H1 (cell line): ENCODE measurements around the gene HBS1L. TPM values are rescaled to one million over a fixed set of nuclear protein-coding genes. Genes with fewer than 3 reads are reported as not detected.

Source experiments
- CTCF ChIA-PET: fragments of 300-600 bp; sonication (Branson Sonifier 250); formaldehyde crosslinking; loops from one replicate; lab custom pipeline; 2021; ENCODE audit not compliant: partially characterized antibody; lab: Charles Lee
- POLR2A ChIA-PET: fragments of 300-600 bp; sonication (Branson Sonifier 250); formaldehyde crosslinking; loops from one replicate; lab custom pipeline; 2021; ENCODE audit warnings: inconsistent platforms; ENCODE audit not compliant: partially characterized antibody; lab: Charles Lee
- DNase-seq, 2 experiments: peaks; one replicate each; pipeline versions ENCODE4 v3.0.0 to v3.0.0-alpha.2; 2010 to 2022; ENCODE audit warnings: low spot score in 2 of 2, low read depth in 1 of 2, mixed read lengths in 1 of 2
- FAIRE-seq: peaks from 2 replicates; lab custom pipeline; 2011; peaks lifted over from hg19 to GRCh38; lab: Jason Lieb, UNC
- H2AFZ ChIP-seq: 2 replicates; pipeline ENCODE4 v1.8.1; 2012; ENCODE audit warnings: low read length, inconsistent platforms
- H2AK5ac ChIP-seq: 2 replicates; pipeline ENCODE4 v1.6.1; 2013; ENCODE audit warnings: low read depth, low read length
- H2BK120ac ChIP-seq: replicated peaks from 2 replicates; pipeline ENCODE3; 2013; ENCODE audit warnings: low read depth, low read length, inconsistent platforms
- H2BK12ac ChIP-seq: 2 replicates; pipeline ENCODE4 v1.6.1; 2013; ENCODE audit warnings: low read depth, low read length
- H2BK15ac ChIP-seq: 2 replicates; pipeline ENCODE4 v1.6.1; 2013; ENCODE audit warnings: low read length
- H2BK20ac ChIP-seq: 2 replicates; pipeline ENCODE4 v1.6.1; 2013; ENCODE audit warnings: low read length
- H2BK5ac ChIP-seq: 2 replicates; pipeline ENCODE4 v1.6.1; 2013; ENCODE audit warnings: low read depth, low read length
- H3K14ac ChIP-seq: 2 replicates; pipeline ENCODE4 v1.6.1; 2013; ENCODE audit warnings: inconsistent platforms; ENCODE audit not compliant: insufficient read length
- H3K18ac ChIP-seq: 2 replicates; pipeline ENCODE4 v1.6.1; 2013; ENCODE audit warnings: low read length; ENCODE audit errors: extremely low read depth
- H3K23ac ChIP-seq: 2 replicates; pipeline ENCODE4 v1.6.1; 2013; ENCODE audit warnings: inconsistent platforms; ENCODE audit not compliant: insufficient read length
- H3K23me2 ChIP-seq: 2 replicates; pipeline ENCODE4 v1.6.1; 2013; ENCODE audit warnings: low read depth, low read length
- H3K27ac ChIP-seq: 2 replicates; pipeline ENCODE4 v1.6.1; 2011; ENCODE audit warnings: low read depth, low read length, inconsistent platforms
- H3K27me3 ChIP-seq, 4 experiments: replicated peaks in 1 of 4; 1 replicate in 1 of 4; 2 replicates in 3 of 4; pipeline versions ENCODE4 v1.6.1 to v1.8.1; 2011 to 2013; ENCODE audit warnings: low read length in 3 of 4, mild to moderate bottlenecking in 3 of 4, inconsistent platforms in 2 of 4, mixed read lengths in 2 of 4, moderate library complexity in 1 of 4; ENCODE audit not compliant: control insufficient read depth in 3 of 4, insufficient read depth in 3 of 4; ENCODE audit errors: extremely low read depth in 1 of 4
- H3K36me3 ChIP-seq, 4 experiments: 2 replicates each; pipeline versions ENCODE4 v1.6.1 to v1.8.1; 2011 to 2013; ENCODE audit warnings: mild to moderate bottlenecking in 4 of 4, low read length in 3 of 4, moderate library complexity in 2 of 4, control low read depth in 1 of 4, inconsistent platforms in 1 of 4; ENCODE audit not compliant: insufficient read depth in 4 of 4, control insufficient read depth in 2 of 4
- H3K4ac ChIP-seq: replicated peaks from 2 replicates; pipeline ENCODE3; 2013; ENCODE audit warnings: low read length, low read depth, mixed read lengths, inconsistent platforms; ENCODE audit not compliant: insufficient read length
- H3K4me1 ChIP-seq, 4 experiments: replicated peaks in 1 of 4; 1 replicate in 1 of 4; 2 replicates in 3 of 4; pipeline versions ENCODE4 v1.6.1 to v1.8.1; 2011 to 2013; ENCODE audit warnings: low read length in 3 of 4, inconsistent platforms in 2 of 4, mixed read lengths in 1 of 4; ENCODE audit not compliant: insufficient read depth in 4 of 4, control insufficient read depth in 3 of 4
- H3K4me2 ChIP-seq, 2 experiments: 2 replicates each; pipeline versions ENCODE4 v1.6.1 to v1.8.1; 2011 to 2013; ENCODE audit warnings: low read depth in 2 of 2, low read length in 2 of 2, control low read depth in 1 of 2, inconsistent platforms in 1 of 2, mild to moderate bottlenecking in 1 of 2; ENCODE audit not compliant: insufficient read depth in 1 of 2
- H3K4me3 ChIP-seq, 4 experiments: fragments of 200-600, 300-600 bp in 1 of 4; sonication (generic), shearing (Covaris generic), sonication (Bioruptor Twin) in 1 of 4; 2 replicates each; pipeline versions ENCODE4 v1.5.1 to v1.8.1; 2011 to 2016; ENCODE audit warnings: low read length in 4 of 4, low read depth in 3 of 4, control low read depth in 2 of 4, inconsistent platforms in 2 of 4, mild to moderate bottlenecking in 2 of 4, mixed read lengths in 1 of 4, moderate library complexity in 1 of 4; ENCODE audit not compliant: insufficient read depth in 2 of 4; ENCODE audit errors: extremely low read depth in 1 of 4
- H3K56ac ChIP-seq: replicated peaks from 2 replicates; pipeline ENCODE3; 2013; ENCODE audit warnings: low read depth, mild to moderate bottlenecking, mixed read lengths, low read length, inconsistent platforms; ENCODE audit not compliant: insufficient read length
- H3K79me1 ChIP-seq: 2 replicates; pipeline ENCODE4 v1.6.1; 2013; ENCODE audit warnings: low read depth, low read length, control low read depth
- H3K79me2 ChIP-seq, 2 experiments: 2 replicates each; pipeline versions ENCODE4 v1.6.1 to v1.8.1; 2012 to 2013; ENCODE audit warnings: low read length in 2 of 2, mild to moderate bottlenecking in 2 of 2, inconsistent platforms in 1 of 2; ENCODE audit not compliant: insufficient read depth in 2 of 2, control insufficient read depth in 1 of 2
- H3K9ac ChIP-seq, 4 experiments: replicated peaks in 1 of 4; 1 replicate in 1 of 4; 2 replicates in 3 of 4; pipeline versions ENCODE4 v1.6.1 to v1.8.1; 2011 to 2013; ENCODE audit warnings: low read depth in 3 of 4, low read length in 3 of 4, control low read depth in 2 of 4, mild to moderate bottlenecking in 2 of 4, moderate library complexity in 2 of 4, inconsistent platforms in 1 of 4; ENCODE audit errors: extremely low read depth in 1 of 4
- H3K9me3 ChIP-seq, 2 experiments: 2 replicates each; pipeline versions ENCODE4 v1.6.1 to v1.8.1; 2012 to 2013; ENCODE audit warnings: mild to moderate bottlenecking in 2 of 2, moderate library complexity in 2 of 2, control low read depth in 1 of 2, inconsistent platforms in 1 of 2, low read depth in 1 of 2, low read length in 1 of 2, mixed read lengths in 1 of 2; ENCODE audit not compliant: insufficient read depth in 2 of 2
- H4K20me1 ChIP-seq, 2 experiments: replicated peaks in 1 of 2; 2 replicates each; pipeline versions ENCODE3 to v1.8.1; 2011 to 2013; ENCODE audit warnings: inconsistent platforms in 2 of 2, low read length in 2 of 2, mild to moderate bottlenecking in 1 of 2; ENCODE audit not compliant: insufficient read depth in 2 of 2, control insufficient read depth in 1 of 2
- H4K5ac ChIP-seq: 2 replicates; pipeline ENCODE4 v1.6.1; 2013; ENCODE audit warnings: low read length, low read depth, mixed read lengths, inconsistent platforms; ENCODE audit not compliant: insufficient read length
- H4K8ac ChIP-seq: 2 replicates; pipeline ENCODE4 v1.8.0; 2013; ENCODE audit warnings: mild to moderate bottlenecking, moderate library complexity, low read length, inconsistent platforms; ENCODE audit not compliant: insufficient read depth; ENCODE audit errors: extremely low read depth
- H4K91ac ChIP-seq: replicated peaks from 2 replicates; pipeline ENCODE3; 2013; ENCODE audit warnings: low read length, mixed read lengths, inconsistent platforms; ENCODE audit not compliant: insufficient read length
- SAP30 ChIP-seq: fragments of 300-600 bp; sonication (generic); IDR thresholded peaks from 2 replicates; pipeline ENCODE4 v1.7.1; 2012; ENCODE audit warnings: low read length, moderate library complexity, mild to moderate bottlenecking, inconsistent platforms; ENCODE audit not compliant: insufficient read depth, insufficient replicate concordance
- TCF12 ChIP-seq: IDR thresholded peaks from 2 replicates; pipeline ENCODE4 v1.6.1; 2011; ENCODE audit warnings: low read depth, mild to moderate bottlenecking, low read length
- WGBS, 2 experiments: shearing (Covaris generic) in 1 of 2; methylation state at CpG; one replicate each; pipeline versions ENCODE4 v1.1.6 to v1.1.7; 2013 to 2015; ENCODE audit warnings: low lambda C conversion rate in 2 of 2, mixed read lengths in 2 of 2, inconsistent platforms in 1 of 2, low coverage in 1 of 2, missing lambda C conversion rate in 1 of 2; ENCODE audit not compliant: insufficient replicate concordance in 2 of 2, insufficient coverage in 1 of 2, insufficient read length in 1 of 2; ENCODE audit errors: extremely low coverage in 1 of 2, missing lambda C conversion rate in 1 of 2; 5-methylcytosine and 5-hydroxymethylcytosine counted together
- polyA plus RNA-seq, 7 experiments: library from polyadenylated mRNA; depleted of rRNA in 3 of 7; stranded (reverse) in 5 of 7; unstranded in 2 of 7; fragments of >200 nt in 5 of 7; fragments of 200-250 nt in 2 of 7; gene quantifications; 1 replicate in 5 of 7; 2 replicates in 1 of 7; 4 replicates in 1 of 7; pipeline versions ENCODE4 v1.2.1 to v1.2.3, GENCODE V29; 2011 to 2013; ENCODE audit warnings: missing spikeins in 2 of 7, mixed read lengths in 2 of 7
- total RNA-seq: library from RNA; stranded (reverse); fragmentation: NEBNext Ultra II Directional; extraction: Animal tissue kit (Norgen Biotek cat#: 25700); gene quantifications from 2 replicates; pipeline ENCODE4 v1.2.1, GENCODE V29; 2021

HBS1L gene
- total and polyA plus RNA-seq, 2 of the 8 experiments (the other 6 are each of a cell fraction or from before 2014, with no cell fraction given) = 28.1 to 97.1 TPM

DNA sequence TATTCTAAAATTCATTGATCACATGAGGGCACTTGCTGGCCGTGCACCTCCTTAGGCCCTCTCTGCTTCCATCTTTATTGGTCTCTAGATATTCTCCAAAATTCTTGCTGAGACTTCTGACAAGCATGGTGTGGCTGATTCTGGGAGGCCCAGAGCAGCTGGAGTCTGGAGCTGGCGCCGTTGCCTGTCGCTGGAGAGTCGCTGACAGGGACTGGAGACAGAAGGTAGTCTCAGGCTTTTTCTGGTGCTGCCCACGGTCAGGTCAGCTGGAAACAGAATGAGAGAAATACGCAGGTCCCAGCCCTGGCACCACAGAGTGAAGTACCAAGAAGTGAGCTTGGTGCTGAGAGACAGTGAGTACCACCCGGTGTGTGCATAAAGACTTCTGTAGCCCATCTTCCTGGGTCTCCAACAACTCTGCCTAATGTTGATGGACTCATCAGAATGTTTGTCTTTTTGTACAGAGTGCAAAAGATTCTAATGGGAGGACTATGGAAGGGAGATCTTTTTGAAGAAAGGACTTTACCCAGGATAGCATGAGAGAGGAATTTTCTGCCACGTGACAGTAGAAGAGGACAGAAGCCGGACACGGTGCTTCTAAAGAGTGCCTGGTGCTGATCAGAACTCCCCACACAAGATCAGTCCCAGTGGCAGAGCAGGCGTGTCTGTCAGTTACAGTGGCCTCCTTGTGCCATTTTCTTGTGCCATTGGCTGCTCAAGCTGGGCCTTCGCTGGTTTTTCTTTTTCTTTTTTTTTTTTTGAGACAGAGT lies 102.9 kb downstream of the HBS1L start:
- Histone ChIP-seq H2AFZ (no peak overlapping the region), H3K79me1 (no peaks in the 10 kb centered on the region), H2BK20ac (no peak overlapping the region), H3K4me3 (no peak overlapping the region), H2BK15ac (no peak overlapping the region), H4K8ac (no peak overlapping the region), H4K91ac (no peak overlapping the region), H2AK5ac (no peak overlapping the region), H2BK120ac (no peak overlapping the region), H3K36me3 (no peaks in the 10 kb centered on the region), H3K14ac (no peak overlapping the region), H3K4me1 (no peaks in the 10 kb centered on the region), H3K9ac (no peak overlapping the region), H3K27me3 (no peaks in the 10 kb centered on the region), H4K5ac (no peak overlapping the region), H3K27ac (no peak overlapping the region), H3K79me2 (no peaks in the 10 kb centered on the region), H3K4ac (no peak overlapping the region), H2BK12ac (no peak overlapping the region), H3K23ac (no peak overlapping the region), H2BK5ac (no peak overlapping the region), H3K56ac (no peak overlapping the region), H3K9me3 (peaks cover 0 to under 1% of the 10 kb centered on the region in 2 experiments; a peak in 1 of 4 replicates), H3K23me2 (no peaks in the 10 kb centered on the region), H3K18ac (no peak overlapping the region), H4K20me1 (no peaks in the 10 kb centered on the region), H3K4me2 (no peak overlapping the region)
- FAIRE-seq = no peak
- DNase-seq = no peak
- 90% methylated on average over 12 of the region's 13 CpGs; no CpG with 5 or more reads in 1 of the 2 experiments for WGBS, 2 experiments
- POLR2A ChIA-PET = no interaction called here
- CTCF ChIA-PET = interaction anchor here (5.6 kb wide), 1 partner anchor 12 kb away, joined by 35 read pairs; no protein-coding TSS in a partner anchor
- TF ChIP-seq SAP30 (no peak), TCF12 (no peak)
